Ovary (tissue), 9 donors: ENCODE measurements around the gene FOSL1. TPM values are rescaled to one million over a fixed set of nuclear protein-coding genes. Genes with fewer than 3 reads are reported as not detected.

Source experiments
- DNase-seq, 5 donors: peaks; one replicate each; pipeline ENCODE4 v3.0.0-alpha.2; 2019 to 2020
- H3K27ac ChIP-seq, 2 donors: fragments of 200-600 bp; one replicate each; pipeline versions ENCODE4 v1.5.1 to v1.8.0; 2019 to 2022
- H3K27me3 ChIP-seq: fragments of 200-600 bp; one replicate; pipeline ENCODE4 v1.8.0; 2022
- H3K36me3 ChIP-seq: fragments of 200-600 bp; sonication (generic); one replicate; pipeline ENCODE4 v1.5.1; 2019
- H3K4me1 ChIP-seq: one replicate; pipeline ENCODE4 v1.8.1; 2013; ENCODE audit warnings: mild to moderate bottlenecking, moderate library complexity; ENCODE audit not compliant: insufficient read depth
- H3K4me3 ChIP-seq: fragments of 200-600 bp; sonication (generic); one replicate; pipeline ENCODE4 v1.5.1; 2017
- H3K9me3 ChIP-seq, 2 donors: fragments of 200-600 bp in 1 of 2; sonication (generic) in 1 of 2; one replicate each; pipeline versions ENCODE4 v1.5.1 to v1.8.1; 2013 to 2019; ENCODE audit warnings: mild to moderate bottlenecking in 1 of 2, moderate library complexity in 1 of 2
- CTCF ChIP-seq, 3 donors: fragments of 450-650 bp in 2 of 3; fragments of 200-600 bp in 1 of 3; IDR thresholded peaks; one replicate each; pipeline versions ENCODE4 v1.5.1 to v1.8.0; 2016 to 2022; ENCODE audit warnings: antibody characterized with exemption in 3 of 3, mild to moderate bottlenecking in 1 of 3
- EP300 ChIP-seq: sonication (generic); formaldehyde crosslinking; IDR thresholded peaks from one replicate; pipeline ENCODE4 v1.6.1; 2017; ENCODE audit warnings: antibody characterized with exemption
- POLR2A ChIP-seq: fragments of 450-650 bp; IDR thresholded peaks from one replicate; pipeline ENCODE4 v1.6.1; 2017; ENCODE audit warnings: antibody characterized with exemption, mild to moderate bottlenecking, moderate library complexity
- WGBS, 3 donors: extraction: QIAGEN DNeasy Blood & Tissue Kit in 1 of 3; methylation state at CpG; one replicate each; pipeline versions ENCODE4 v1.1.5 to v1.1.7; 2013 to 2017; 5-methylcytosine and 5-hydroxymethylcytosine counted together
- intact Hi-C, 4 donors: fragments of 100-400 bp; cut with DNase I; formaldehyde crosslinking; loops; one replicate each; pipeline versions ENCODE4 v1.11.0 to v1.15.1; 2022 to 2023
- polyA plus RNA-seq, 2 donors: library from polyadenylated mRNA; stranded (reverse); fragments of 200-250 nt in 1 of 2; fragments of 350-450 nt in 1 of 2; fragmentation: Illumina TruSeq in 1 of 2; extraction: RNeasy Lipid Tissue Mini Kit (QIAGEN cat#74804) in 1 of 2; gene quantifications; one replicate each; pipeline ENCODE4 v1.2.3, GENCODE V29; 2013 to 2014
- total RNA-seq, 7 donors: library from RNA; depleted of rRNA in 2 of 7; stranded (reverse); fragments of >200 nt in 2 of 7; fragmentation: NEBNext Ultra II Directional in 3 of 7; extraction: Animal tissue kit (Norgen Biotek cat#: 25700) in 3 of 7; gene quantifications; one replicate each; pipeline versions ENCODE4 v1.1.0 to v1.2.4, GENCODE V29; 2016 to 2023
- donor health status: DM: no; HTN: no; CAD: no; lungs with moderate emphysema.
- donor health status: DM: no; HTN: no; CAD: no.
- donor health status: Bipolar disorder and iron deficiency.
- donor health status: DM: yes; HTN: yes; CAD: no.
- donor health status: DM: no; HTN: no; CAD: no.
- donor health status: DM: yes; HTN: yes; CAD: no.

Gene FOSL1
- total and polyA plus RNA-seq, 9 donors, result 0.61 to 9.4 (median 1.0) TPM

GRCh38 chr11:65942531-65942930, 42.3 kb upstream of the FOSL1 start:
- intact Hi-C loops, result no loop called here
- no peaks in the 10 kb centered on the region for H3K9me3 ChIP-seq
- TF ChIP-seq EP300 (no peak), CTCF (IDR thresholded peaks at IDR 0.05) (no peak), POLR2A (no peak)
- H3K27me3 ChIP-seq, result no peaks in the 10 kb centered on the region
- no peaks in the 10 kb centered on the region for H3K4me1 ChIP-seq
- no peak for DNase-seq
- 74 to 76% (median 75%) methylated on average over 7 of the region's 7 CpGs for WGBS, 3 donors
- H3K4me3 ChIP-seq, result no peak overlapping the region
- no peaks in the 10 kb centered on the region for H3K36me3 ChIP-seq
- no peak overlapping the region for H3K27ac ChIP-seq

GRCh38 chr11:65941720-65942310, 41.6 kb upstream of the FOSL1 start:
- H3K4me3 ChIP-seq, result no peak overlapping the region
- H3K9me3 ChIP-seq, result no peaks in the 10 kb centered on the region
- TF ChIP-seq POLR2A, result no peak
- no peak for TF ChIP-seq CTCF (IDR thresholded peaks at IDR 0.05)
- no peak for TF ChIP-seq EP300
- H3K4me1 ChIP-seq, result no peaks in the 10 kb centered on the region
- H3K27ac ChIP-seq, result no peak overlapping the region
- whole genome bisulfite sequencing, 3 donors, result 65 to 69% (median 69%) methylated on average over 9 of the region's 9 CpGs
- H3K36me3 ChIP-seq, result no peaks in the 10 kb centered on the region
- no peaks in the 10 kb centered on the region for H3K27me3 ChIP-seq
- no peak for DNase-seq
- intact Hi-C loops, result no loop called here

- Histone ChIP-seq H3K9me3 (no peaks in the 10 kb centered on the region), H3K4me3 (no peak overlapping the region), H3K27ac (no peak overlapping the region), H3K36me3 (no peaks in the 10 kb centered on the region), H3K4me1 (no peaks in the 10 kb centered on the region), H3K27me3 (no peaks in the 10 kb centered on the region)
- TF ChIP-seq POLR2A, result no peak
- no peak for TF ChIP-seq EP300
- TF ChIP-seq CTCF (IDR thresholded peaks at IDR 0.05), result no peak
- WGBS, 3 donors, result 21 to 30% (median 21%) methylated on average over 4 of the region's 4 CpGs
- intact Hi-C loops, result no loop called here
- no peak for DNase-seq
Observed at GRCh38 chr11:65937766-65938165, 37.6 kb upstream of the FOSL1 start.

- no peaks in the 10 kb centered on the region for H3K4me1 ChIP-seq
- WGBS, 3 donors, result 6 to 14% (median 8%) methylated on average over 4 of the region's 4 CpGs
- no peak overlapping the region for H3K27ac ChIP-seq
- no peaks in the 10 kb centered on the region for H3K9me3 ChIP-seq
- TF ChIP-seq CTCF (IDR thresholded peaks at IDR 0.05), result no peak
- TF ChIP-seq EP300, result no peak
- TF ChIP-seq POLR2A, result no peak
- no peaks in the 10 kb centered on the region for H3K27me3 ChIP-seq
- intact Hi-C loops, result no loop called here
- no peaks in the 10 kb centered on the region for H3K36me3 ChIP-seq
- no peak overlapping the region for H3K4me3 ChIP-seq
- DNase-seq, result no peak
Observed at GRCh38 chr11:65934014-65934413, 33.8 kb upstream of the FOSL1 start.
